BE2C (cell line): Measurements from ENCODE around the gene RFX4.

Experiments
- DNase-seq: peaks from one replicate; pipeline ENCODE4 v3.0.0-alpha.2; 2020
- H3K27me3 ChIP-seq: fragments of 250-450 bp; sonication (Bioruptor Pico); 2 replicates; pipeline ENCODE4 v1.5.1; 2020; ENCODE audit warnings: mild to moderate bottlenecking
- H3K36me3 ChIP-seq: fragments of 250-450 bp; sonication (Bioruptor Pico); 2 replicates; pipeline ENCODE4 v1.5.1; 2020; ENCODE audit warnings: mild to moderate bottlenecking
- H3K4me1 ChIP-seq: fragments of 250-450 bp; sonication (Bioruptor Pico); 2 replicates; pipeline ENCODE4 v1.5.1; 2020
- H3K4me3 ChIP-seq: 2 replicates; pipeline ENCODE4 v1.5.1; 2011; ENCODE audit warnings: low read depth, low read length
- H3K9me3 ChIP-seq: fragments of 250-450 bp; sonication (Bioruptor Pico); 2 replicates; pipeline ENCODE4 v1.5.1; 2020
- CTCF ChIP-seq: IDR thresholded peaks from 2 replicates; pipeline ENCODE4 v1.5.1; 2012; ENCODE audit warnings: mild to moderate bottlenecking, low read depth, low read length

Gene RFX4

DNA sequence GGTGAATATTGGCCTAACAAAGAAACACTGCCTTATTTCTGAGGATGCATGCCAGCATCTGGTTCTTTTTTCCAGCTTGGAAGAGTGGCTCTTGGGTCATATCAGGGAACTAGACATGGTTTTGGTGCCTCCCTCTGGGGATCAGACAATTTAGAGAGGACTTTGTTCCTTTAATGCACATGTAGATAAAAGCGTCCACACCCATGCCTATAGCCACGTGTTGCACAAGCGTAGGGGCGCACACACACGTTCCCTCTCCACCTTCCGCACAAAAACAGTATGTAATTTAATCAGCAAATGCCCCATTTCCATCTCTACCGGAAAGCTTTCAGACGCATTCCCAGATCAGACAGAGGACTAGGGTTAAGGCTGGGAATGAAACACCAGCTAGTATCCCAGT is 130.0 kb downstream of the RFX4 start:
- Histone ChIP-seq H3K9me3 (no peaks in the 10 kb centered on the region), H3K4me3 (no peak overlapping the region), H3K4me1 (peaks cover 3% of the 10 kb centered on the region), H3K36me3 (no peaks in the 10 kb centered on the region), H3K27me3 (no peaks in the 10 kb centered on the region)
- DNase-seq, result no peak
- TF ChIP-seq CTCF, result no peak

DNA sequence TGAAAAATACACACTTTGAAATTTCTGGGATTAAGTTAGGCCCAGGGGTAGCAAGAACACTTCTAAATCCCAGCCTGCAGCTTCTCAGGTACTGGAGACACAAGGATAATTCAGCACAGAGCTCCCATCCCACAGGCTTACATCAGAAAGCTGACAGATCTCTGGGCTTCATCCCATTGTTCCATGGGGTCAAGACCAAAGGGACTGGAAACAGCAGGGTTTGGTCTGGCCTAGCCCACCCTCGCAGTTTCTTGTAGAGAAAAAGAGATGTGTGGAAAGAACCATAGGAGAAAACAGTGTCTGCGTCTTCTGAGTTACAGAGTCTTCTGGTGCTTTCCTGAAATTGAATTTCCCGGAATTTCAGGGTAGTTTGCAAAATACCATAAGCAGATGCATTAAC is 132.1 kb downstream of the RFX4 start:
- Histone ChIP-seq H3K27me3 (no peaks in the 10 kb centered on the region; the same call in 1 of the 2 replicates), H3K9me3 (no peaks in the 10 kb centered on the region), H3K36me3 (no peaks in the 10 kb centered on the region), H3K4me3 (no peak overlapping the region), H3K4me1 (peaks cover 3% of the 10 kb centered on the region)
- DNase-seq, result no peak
- TF ChIP-seq CTCF, result no peak

- Histone ChIP-seq H3K27me3 (no peaks in the 10 kb centered on the region; the same call in 1 of the 2 replicates), H3K4me1 (peaks cover 1% of the 10 kb centered on the region), H3K4me3 (no peak overlapping the region), H3K9me3 (no peaks in the 10 kb centered on the region), H3K36me3 (no peaks in the 10 kb centered on the region)
- no peak for DNase-seq
- TF ChIP-seq CTCF, result no peak
Observed at GRCh38 chr12:106715582-106715981, 132.8 kb downstream of the RFX4 start.

- Histone ChIP-seq H3K9me3 (no peaks in the 10 kb centered on the region), H3K4me1 (no peaks in the 10 kb centered on the region; the same call in 1 of the 2 replicates), H3K4me3 (no peak overlapping the region), H3K27me3 (no peaks in the 10 kb centered on the region; the same call in 1 of the 2 replicates), H3K36me3 (no peaks in the 10 kb centered on the region)
- TF ChIP-seq CTCF, result no peak
- DNase-seq, result no peak
Observed at GRCh38 chr12:106717673-106718072, 134.9 kb downstream of the RFX4 start.

GRCh38 chr12:106719879-106720278 is 137.1 kb downstream of the RFX4 start:
- no peak overlapping the region for H3K4me3 ChIP-seq
- H3K27me3 ChIP-seq, result no peaks in the 10 kb centered on the region; the same call in 1 of the 2 replicates
- no peaks in the 10 kb centered on the region for H3K9me3 ChIP-seq
- no peak for TF ChIP-seq CTCF
- no peaks in the 10 kb centered on the region for H3K36me3 ChIP-seq
- no peaks in the 10 kb centered on the region; the same call in 1 of the 2 replicates for H3K4me1 ChIP-seq
- no peak for DNase-seq

DNA sequence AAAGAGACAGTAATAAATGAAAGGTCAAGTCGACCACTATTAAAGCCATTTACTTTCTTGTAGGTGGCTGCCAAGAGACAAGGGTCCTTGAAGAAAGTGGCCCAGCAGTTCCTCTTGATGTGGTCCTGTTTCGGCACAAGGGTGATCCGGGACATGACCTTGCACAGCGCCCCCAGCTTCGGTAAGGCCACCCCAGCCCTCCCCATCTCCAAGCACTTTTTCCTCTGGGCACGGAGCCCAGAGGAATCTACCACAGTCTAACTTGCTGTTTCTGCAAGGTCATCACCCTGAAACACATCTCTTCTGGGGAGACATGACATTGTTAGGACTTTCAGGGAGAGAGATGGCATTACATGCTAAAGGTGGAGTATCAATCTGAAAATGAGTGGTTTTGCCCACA is 137.9 kb downstream of the RFX4 start:
- no peak for TF ChIP-seq CTCF
- Histone ChIP-seq H3K4me3 (no peak overlapping the region), H3K36me3 (no peaks in the 10 kb centered on the region), H3K27me3 (no peaks in the 10 kb centered on the region; the same call in 1 of the 2 replicates), H3K9me3 (no peaks in the 10 kb centered on the region), H3K4me1 (no peaks in the 10 kb centered on the region; the same call in 1 of the 2 replicates)
- DNase-seq, result no peak
